Spleen (tissue), 7 donors: ENCODE measurements around the gene TSNAX.

Source experiments
- POLR2AphosphoS5 ChIP-seq, 3 donors: sonication (generic); formaldehyde crosslinking; IDR thresholded peaks; one replicate each; pipeline ENCODE4 v1.5.1; 2017; ENCODE audit warnings: antibody characterized with exemption in 3 of 3
- TF ChIP-seq, protein P1 (sequence below), 11 experiments: fragments of 200-600 bp in 7 of 11; fragments of 450-650 bp in 4 of 11; sonication (generic) in 4 of 11; IDR thresholded peaks in 8 of 11; conservative IDR thresholded peaks in 3 of 11; 1 replicate in 7 of 11; 2 replicates in 4 of 11; pipeline versions ENCODE4 v1.4.0 to v1.8.0; 2016 to 2021; ENCODE audit warnings: antibody characterized with exemption in 11 of 11, inconsistent platforms in 4 of 11, mild to moderate bottlenecking in 1 of 11
- donor health status: DM: no; HTN: no; CAD: no; lungs with moderate emphysema.
- donor health status: DM: no; HTN: no; CAD: no.
- donor health status: DM: no; HTN: no; CAD: no.

DNA sequence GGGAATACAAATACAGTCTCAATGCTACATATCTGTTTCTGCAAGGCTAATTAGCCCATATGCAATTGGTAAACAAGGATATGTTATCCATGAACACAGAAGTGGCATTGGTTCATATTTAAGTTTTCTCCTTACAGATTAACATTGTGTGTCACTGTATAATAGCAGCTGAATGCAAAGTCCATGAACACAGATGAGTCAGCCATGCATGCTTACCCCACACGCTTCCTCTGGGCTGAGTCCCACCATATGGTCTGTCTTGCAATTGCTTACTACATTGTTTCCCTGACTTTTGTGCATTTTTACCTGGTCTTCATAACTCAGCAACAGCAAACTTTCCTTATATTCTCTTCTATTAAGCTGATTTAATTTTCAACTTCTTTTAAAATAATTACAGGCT is 41.5 kb upstream of the TSNAX start:
- TF ChIP-seq, protein P1, sequence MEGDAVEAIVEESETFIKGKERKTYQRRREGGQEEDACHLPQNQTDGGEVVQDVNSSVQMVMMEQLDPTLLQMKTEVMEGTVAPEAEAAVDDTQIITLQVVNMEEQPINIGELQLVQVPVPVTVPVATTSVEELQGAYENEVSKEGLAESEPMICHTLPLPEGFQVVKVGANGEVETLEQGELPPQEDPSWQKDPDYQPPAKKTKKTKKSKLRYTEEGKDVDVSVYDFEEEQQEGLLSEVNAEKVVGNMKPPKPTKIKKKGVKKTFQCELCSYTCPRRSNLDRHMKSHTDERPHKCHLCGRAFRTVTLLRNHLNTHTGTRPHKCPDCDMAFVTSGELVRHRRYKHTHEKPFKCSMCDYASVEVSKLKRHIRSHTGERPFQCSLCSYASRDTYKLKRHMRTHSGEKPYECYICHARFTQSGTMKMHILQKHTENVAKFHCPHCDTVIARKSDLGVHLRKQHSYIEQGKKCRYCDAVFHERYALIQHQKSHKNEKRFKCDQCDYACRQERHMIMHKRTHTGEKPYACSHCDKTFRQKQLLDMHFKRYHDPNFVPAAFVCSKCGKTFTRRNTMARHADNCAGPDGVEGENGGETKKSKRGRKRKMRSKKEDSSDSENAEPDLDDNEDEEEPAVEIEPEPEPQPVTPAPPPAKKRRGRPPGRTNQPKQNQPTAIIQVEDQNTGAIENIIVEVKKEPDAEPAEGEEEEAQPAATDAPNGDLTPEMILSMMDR (IDR thresholded peaks at IDR 0.05 in 8 of 11, conservative IDR thresholded peaks at IDR 0.05 in 3 of 11), result no peak
- no peak for TF ChIP-seq POLR2AphosphoS5 (IDR thresholded peaks at IDR 0.05)
